Measurements from ENCODE around the gene FEZ2.

FEZ2 gene

GRCh38 chr2:36560726-36561125 lies 37.2 kb downstream of the FEZ2 start:
- DNase-seq, result no peak

DNA sequence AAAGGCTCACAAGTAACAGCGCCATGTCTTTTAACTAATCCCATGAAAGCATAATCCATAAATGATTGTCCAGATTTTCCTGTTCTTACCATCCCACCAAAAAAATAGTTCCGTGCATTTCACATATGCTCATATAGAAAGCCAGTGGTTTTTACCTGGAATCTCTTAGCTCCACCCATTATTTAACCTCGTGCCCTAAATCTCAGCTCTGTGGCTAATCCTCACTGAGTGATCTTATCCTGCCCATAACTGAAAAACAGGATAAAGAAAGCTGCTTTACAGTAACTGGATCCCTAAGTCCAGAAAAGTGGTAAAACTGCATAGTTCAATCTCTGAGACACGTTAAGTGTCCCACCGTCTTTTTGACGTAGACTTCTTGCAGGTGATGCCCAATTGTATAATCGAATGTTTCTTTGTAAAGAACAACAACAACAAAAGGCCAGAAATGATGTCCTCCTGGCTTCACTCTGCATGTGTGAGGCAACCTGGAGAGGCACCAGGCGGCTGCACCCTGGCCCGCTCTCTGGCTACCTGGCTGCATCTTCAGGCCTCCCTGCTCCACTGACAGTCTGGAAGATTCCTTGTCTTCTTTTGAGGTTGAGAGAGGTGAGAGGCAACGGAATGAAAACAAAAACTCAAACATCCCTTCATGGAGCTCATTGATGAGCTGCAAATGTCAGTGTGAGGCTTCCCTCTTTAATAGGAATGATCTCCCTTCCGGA lies 38.6 kb downstream of the FEZ2 start:
- no peak for DNase-seq

DNA sequence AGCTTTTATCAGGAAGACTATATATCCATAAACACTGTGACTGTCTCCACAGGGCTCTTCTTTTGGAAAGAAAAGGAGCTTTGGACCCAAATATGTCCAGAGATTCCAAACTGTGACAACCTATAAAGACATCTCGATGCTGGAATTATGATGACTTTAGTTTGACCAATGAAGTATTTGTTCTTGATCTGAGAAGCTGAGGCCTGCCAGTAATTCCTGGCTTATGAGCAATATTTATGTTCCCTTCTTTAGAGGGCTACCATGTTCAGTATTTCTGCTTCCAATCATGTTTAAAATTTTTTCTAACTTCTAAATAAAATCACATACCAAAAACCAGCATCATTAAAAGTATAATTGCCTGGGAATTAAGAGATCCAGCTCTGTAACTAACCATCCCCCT lies 41.1 kb downstream of the FEZ2 start:
- DNase-seq, result no peak

DNA sequence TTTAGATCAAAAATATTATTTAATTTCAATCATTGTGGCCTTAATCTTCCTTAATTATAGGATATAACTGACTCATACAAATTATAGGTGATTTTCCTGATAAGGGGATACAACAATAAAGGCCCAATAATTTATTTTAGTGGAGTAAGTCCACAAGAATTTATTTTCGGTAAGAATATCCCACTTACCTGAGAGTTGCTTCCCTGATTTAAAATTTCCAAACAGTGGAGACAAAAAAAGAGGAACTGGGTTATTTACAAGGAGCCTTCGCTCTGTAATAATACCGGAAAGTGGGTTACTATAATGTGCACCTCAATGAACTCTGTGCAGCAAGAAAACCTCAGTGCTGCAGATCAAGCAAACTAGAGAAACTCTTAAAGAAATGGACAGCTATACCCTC lies 42.2 kb downstream of the FEZ2 start:
- DNase-seq, result no peak

DNA sequence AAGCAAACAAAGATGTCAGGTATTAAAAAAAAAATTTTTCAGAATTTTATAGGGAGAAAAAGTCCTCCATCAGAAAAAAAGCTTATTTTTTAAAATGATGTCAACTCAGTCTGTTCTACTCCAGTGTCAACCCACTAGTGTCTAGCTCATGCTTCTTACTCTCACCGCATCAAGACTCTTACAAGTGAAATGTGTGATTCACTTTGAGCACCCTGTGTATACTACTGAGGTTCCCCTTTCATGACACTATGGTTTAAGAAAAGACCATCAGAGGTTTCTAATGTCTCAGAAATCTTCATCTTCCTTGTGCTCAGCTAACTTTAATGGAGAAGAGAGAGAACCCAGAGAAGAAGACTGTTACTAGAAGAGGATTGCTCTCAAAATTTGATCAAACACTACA lies 43.4 kb downstream of the FEZ2 start:
- DNase-seq, result no peak

GRCh38 chr2:36553683-36554082 lies 44.3 kb downstream of the FEZ2 start:
- DNase-seq, result no peak

GRCh38 chr2:36550006-36550405 lies 48.0 kb downstream of the FEZ2 start:
- no peak for DNase-seq

DNA sequence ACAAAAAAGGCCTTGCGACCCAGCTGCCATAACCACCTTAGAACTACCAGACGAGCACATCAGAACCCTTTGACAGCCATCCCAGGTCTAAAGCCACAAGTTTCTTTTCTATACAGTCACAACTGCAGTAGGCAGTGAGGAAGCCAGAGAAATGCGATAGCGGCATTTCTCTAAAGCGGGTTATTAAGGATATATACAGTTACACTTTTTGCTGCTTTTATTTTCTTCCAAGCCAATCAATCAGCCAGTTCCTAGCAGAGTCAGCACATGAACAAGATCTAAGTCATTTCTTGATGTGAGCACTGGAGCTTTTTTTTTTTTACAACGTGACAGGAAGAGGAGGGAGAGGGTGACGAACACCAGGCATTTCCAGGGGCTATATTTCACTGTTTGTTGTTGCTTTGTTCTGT lies 48.8 kb downstream of the FEZ2 start:
- no peak for DNase-seq

DNA sequence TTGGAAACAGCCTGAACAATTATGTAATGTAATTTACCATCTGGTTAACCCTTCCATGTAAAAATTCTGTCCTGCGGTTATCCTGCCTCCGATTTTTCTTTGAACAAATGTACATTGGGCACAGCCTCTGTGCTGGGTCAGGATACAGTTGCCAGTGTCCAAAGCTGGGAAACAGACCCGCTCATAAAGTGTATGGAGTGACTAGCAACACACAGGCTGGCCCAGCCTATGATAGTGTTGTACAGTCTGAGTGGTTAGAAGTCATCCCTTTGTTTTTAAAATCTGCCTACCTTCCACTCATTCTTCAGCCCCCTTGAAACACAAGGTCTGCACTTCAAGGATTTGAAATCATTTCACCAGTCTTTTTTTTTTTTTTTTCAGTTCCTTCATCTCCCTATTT lies 50.1 kb downstream of the FEZ2 start:
- no peak for DNase-seq

- DNase-seq, result no peak
Observed at GRCh38 chr2:36545871-36546416, 52.0 kb downstream of the FEZ2 start.

GRCh38 chr2:36544638-36545338 lies 53.2 kb downstream of the FEZ2 start:
- no peak for DNase-seq

- DNase-seq, result no peak
Observed at GRCh38 chr2:36541891-36542595, 55.9 kb downstream of the FEZ2 start.

GRCh38 chr2:36540986-36541754 lies 56.8 kb downstream of the FEZ2 start:
- DNase-seq, result no peak

DNA sequence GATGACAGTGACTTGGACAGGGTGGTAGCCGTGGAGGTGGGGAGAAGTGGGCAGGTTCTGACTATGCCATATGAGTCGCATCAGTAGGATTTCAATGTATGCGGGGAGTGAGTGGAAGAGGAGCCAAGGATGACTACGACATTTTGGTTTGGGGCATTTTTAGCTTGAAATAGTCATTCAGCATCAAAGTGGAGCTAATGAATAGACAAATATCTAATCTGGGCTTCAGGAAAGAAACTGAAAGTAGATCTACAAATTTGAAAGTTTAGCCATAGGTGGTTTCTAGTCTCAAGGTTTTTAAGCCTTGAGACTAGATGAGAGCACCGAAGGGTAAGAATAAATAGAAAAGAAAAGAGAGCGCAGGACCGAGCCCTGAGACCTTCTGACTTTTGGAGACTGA lies 58.3 kb downstream of the FEZ2 start:
- no peak for DNase-seq

GRCh38 chr2:36538335-36538734 lies 59.6 kb downstream of the FEZ2 start:
- DNase-seq, result no peak

DNA sequence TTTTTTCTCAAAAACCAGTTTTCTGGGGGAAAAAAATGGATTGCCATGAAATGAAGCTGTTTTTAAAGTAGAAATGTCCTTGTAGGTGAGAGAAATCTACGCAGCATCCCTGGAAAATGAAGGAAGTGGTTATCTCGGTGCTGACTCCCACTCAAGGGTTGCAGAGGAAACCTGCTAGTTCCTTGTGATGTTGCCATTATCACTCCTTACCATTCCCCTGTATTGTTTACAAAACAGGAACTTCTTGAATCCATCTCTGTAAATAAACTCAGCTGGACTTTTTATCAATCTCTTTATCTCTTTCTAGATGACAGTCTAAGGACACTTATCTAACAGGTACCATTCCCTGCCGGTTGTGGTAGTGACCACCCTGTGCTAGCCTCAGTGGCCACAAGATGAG lies 61.2 kb downstream of the FEZ2 start:
- no peak for DNase-seq

DNA sequence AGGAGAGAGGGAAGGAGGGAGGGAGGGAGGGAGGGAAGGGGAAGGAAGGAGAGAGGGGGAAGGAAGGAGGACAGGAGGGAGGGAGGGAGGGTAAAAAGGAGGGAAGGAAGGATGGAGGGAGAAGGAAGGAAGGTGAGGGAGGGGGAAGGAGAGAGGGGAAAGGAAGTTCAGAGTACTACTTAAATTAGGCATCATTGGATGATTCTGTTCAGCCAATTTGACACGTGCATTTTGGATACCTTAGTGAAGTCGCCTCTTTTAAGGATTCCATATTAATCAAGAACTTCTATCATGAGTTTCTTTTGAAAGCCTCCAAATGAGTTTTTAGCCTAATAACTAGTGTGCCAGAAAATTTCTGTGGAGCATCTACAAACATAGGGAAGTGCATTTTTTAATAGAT lies 62.9 kb downstream of the FEZ2 start:
- DNase-seq, result no peak

- DNase-seq, result no peak
Observed at GRCh38 chr2:36534275-36534799, 63.6 kb downstream of the FEZ2 start.

DNA sequence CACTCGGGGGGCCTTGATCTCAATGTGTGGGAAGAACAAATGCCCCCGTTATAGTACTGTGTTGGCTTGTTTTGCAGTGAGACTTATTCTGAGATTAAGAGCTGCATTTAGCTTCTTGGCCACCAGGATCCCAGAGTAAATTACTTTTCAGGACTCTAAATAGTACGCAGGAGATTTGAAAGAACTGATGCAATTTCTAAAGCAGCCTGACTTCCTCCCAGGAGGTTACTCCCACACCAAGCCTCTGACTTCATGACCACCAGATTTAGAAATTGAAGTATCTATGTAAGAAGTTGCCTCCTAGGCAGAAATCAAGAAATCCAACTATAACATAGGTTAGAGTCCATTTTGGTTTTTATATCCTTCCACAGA lies 67.0 kb downstream of the FEZ2 start:
- no peak for DNase-seq

DNA sequence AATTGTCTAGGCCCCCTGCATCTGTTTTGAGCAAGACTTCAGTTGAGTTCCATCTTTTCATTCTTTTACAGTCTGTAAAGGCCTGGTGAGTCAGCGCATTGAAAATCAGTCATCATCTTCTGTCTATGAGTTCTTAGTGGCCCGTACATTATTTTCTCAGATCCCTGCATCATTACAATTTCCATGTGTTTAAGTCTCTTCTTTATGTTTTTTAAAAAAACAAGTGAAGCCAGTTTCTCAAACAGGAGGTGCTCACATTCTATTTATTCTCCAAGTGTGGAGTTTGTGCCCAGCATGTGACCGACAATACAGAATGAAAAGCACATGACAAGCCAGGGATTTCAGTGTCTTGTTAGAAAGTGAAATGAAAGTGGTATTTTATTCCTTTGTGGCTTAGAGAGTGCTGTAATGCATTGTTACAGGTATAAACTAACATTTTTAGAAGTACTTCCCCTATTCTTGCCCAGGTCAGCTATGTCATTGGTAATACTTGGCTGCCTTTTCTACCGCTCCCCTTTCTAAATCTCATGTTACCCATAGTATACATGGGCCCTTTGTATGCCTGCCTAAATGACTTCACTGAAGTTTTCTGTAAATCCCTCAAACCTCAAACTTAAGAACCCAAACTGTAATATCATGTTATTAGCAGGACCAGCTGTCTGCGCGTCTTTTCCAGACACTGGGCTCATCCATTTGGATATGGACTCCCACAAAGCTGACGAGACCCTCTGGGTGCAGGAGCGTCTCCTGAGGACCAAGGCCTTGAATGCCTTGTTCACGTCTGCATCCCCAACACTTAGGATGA lies 67.6 kb downstream of the FEZ2 start:
- DNase-seq, result no peak

GRCh38 chr2:36528766-36529392 lies 69.1 kb downstream of the FEZ2 start:
- no peak for DNase-seq

DNA sequence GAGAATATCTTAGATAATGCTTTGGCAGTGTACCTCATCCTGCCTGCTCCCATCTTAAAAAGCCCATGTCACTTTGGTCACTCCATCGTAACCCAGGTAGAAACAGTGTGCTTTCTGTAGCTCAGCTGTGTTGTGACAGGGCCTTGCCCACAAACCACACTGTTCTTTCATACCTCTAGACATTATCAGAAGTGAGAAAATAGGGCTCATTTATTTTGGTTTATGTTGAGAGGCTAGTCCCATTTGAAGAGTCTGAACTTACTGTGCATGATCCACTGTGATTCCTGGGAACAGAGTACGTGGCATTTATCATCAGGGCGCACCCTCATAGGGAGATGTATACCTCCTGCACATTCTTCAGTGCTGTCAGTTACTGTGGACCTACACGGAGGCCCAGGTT lies 69.7 kb downstream of the FEZ2 start:
- DNase-seq, result no peak

Measured in activated effector memory CD4-positive, alpha-beta T cell treated with Interleukin-2 at 50 U/mL for 16 hours (primary cell).